Fibroblast of skin of right biceps (primary cell): ENCODE results near the gene CHST14.
A peak's percentile ranks its signal among the peaks of the same experiment; 100 is the strongest.

Experiments
- DNase-seq: peaks from one replicate; pipeline ENCODE4 v3.0.0-alpha.2; 2013

CHST14 gene

GRCh38 chr15:40470423-40471104, at the start of gene CHST14:
Gene CHST14, plus strand, starts transcription at chr15:40470984. Its CDS starts 230 bp downstream, at chr15:40471214.
- peak; percentile 67 for DNase-seq

- DNase-seq, result peak; percentile 57
These were observed 49.3 kb upstream of the CHST14 start for GRCh38 chr15:40421246-40422157.

- DNase-seq, result no peak
These were observed 46.2 kb upstream of the CHST14 start for GRCh38 chr15:40424483-40425115.

- DNase-seq, result no peak
These were observed 45.1 kb upstream of the CHST14 start for GRCh38 chr15:40425681-40426080.

- no peak for DNase-seq
These were observed 43.6 kb upstream of the CHST14 start for GRCh38 chr15:40427188-40427587.

GRCh38 chr15:40428185-40428584, 42.6 kb upstream of the CHST14 start:
- no peak for DNase-seq

- DNase-seq, result no peak
These were observed 41.6 kb upstream of the CHST14 start for GRCh38 chr15:40429068-40429710.

- DNase-seq, result peak; percentile 63
These were observed 40.4 kb upstream of the CHST14 start for GRCh38 chr15:40430271-40430805.

- no peak for DNase-seq
These were observed 35.6 kb upstream of the CHST14 start for GRCh38 chr15:40435023-40435709.

GRCh38 chr15:40435710-40436089, 35.1 kb upstream of the CHST14 start:
- DNase-seq, result no peak

- no peak for DNase-seq
These were observed 34.5 kb upstream of the CHST14 start for GRCh38 chr15:40436116-40436891.

- no peak for DNase-seq
These were observed 33.7 kb upstream of the CHST14 start for GRCh38 chr15:40436892-40437751.

GRCh38 chr15:40437752-40438687, 32.8 kb upstream of the CHST14 start:
- DNase-seq, result no peak

- DNase-seq, result no peak
These were observed 32.1 kb upstream of the CHST14 start for GRCh38 chr15:40438712-40439111.

- no peak for DNase-seq
These were observed 31.3 kb upstream of the CHST14 start for GRCh38 chr15:40439461-40439959.

- DNase-seq, result peak; percentile 38
These were observed 30.6 kb upstream of the CHST14 start for GRCh38 chr15:40439960-40440742.

- peak; percentile 95 for DNase-seq
These were observed 29.8 kb upstream of the CHST14 start, which contains the start of gene BAHD1 for GRCh38 chr15:40440743-40441564. Gene BAHD1, plus strand, starts transcription at chr15:40440953. Its CDS starts 17,512 bp downstream, at chr15:40458465.
